GM18511 (cell line): ENCODE measurements around the gene DNAI2.

Experiments
- ATAC-seq: cut with Tn5 transposase; IDR thresholded peaks from one replicate; pipeline ENCODE4 v1.9.1; 2021; ENCODE audit warnings: mild to moderate bottlenecking, moderate library complexity; ENCODE audit not compliant: unreplicated experiment

DNAI2 gene

DNA sequence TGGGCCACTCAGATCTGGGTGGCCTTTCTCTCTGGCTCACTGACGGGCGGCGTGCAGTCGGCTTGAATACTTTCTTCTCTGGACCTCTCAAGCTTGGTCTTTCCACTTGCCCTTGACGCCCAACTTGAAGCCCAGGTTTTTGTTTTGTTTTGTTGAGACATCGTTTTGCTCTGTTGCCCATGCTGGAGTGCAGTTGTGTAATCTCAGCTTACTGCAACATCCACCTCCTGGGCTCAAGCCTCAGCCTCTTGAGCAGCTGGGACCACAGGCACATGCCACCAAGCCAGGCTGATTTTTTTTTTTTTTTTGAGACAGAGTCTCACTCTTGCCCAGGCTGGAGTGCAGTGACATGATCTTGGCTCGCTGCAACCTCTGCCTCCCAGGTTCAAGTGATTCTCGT lies 29.3 kb downstream of the DNAI2 start:
- ATAC-seq = no peak

DNA sequence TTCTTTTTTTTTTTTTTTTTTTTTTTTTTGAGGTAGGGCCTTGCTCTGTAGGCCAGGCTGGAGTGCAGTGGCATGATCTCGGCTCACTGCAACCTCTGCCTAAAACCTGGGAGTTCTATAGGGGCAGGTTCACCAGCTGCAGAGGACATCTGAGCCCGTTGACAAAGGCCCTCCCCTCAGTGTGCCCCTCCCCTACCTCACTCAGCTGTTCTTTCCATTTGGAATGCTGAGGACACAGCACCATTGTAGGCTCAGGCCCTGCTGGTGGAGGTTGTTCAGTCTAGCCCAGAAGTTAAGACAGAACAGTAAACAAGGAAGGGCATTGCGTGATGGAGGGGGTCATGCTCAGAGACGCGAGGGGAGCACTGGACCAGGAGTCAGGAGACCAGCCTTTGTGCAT lies 30.1 kb downstream of the DNAI2 start:
- no peak for ATAC-seq

GRCh38 chr17:74305865-74306654 lies 32.0 kb downstream of the DNAI2 start:
- ATAC-seq = no peak

DNA sequence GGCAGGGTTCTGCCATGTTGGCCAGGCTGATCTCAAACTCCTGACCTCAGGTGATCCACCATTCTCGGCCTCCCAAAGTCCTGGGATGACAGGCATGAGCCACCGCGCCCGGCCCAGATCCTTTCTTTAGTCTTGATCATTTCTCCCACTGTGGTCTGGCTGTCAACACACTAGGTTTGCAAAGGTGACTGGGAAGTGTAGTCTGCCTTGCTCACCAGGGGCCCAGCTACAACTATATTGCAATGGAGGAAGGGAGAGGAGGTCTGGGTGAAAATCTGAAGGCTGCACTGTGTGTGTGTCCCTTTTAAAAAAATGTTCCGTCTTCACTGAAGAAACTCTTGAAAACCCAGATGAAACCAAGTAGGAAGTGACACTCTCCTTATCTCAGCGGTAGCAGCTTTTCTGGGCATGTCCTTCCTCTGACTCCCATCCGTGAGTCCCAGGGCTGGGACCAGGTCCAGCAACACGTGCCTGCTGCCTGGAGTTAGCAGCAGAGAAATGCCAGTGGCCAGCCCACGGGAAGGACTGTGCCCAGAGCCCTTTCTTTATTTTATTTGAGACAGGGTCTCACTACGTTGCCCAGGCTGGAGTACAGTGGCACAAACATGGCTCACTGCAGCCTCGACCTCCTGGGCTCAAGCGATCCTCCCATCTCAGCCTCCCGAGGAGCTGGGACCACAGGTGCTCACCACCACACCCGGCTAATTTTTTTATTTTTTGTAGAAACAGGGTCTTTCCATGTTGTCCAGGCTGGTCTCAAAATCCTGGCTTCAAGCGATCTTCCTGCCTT lies 34.1 kb downstream of the DNAI2 start:
- ATAC-seq = no peak

DNA sequence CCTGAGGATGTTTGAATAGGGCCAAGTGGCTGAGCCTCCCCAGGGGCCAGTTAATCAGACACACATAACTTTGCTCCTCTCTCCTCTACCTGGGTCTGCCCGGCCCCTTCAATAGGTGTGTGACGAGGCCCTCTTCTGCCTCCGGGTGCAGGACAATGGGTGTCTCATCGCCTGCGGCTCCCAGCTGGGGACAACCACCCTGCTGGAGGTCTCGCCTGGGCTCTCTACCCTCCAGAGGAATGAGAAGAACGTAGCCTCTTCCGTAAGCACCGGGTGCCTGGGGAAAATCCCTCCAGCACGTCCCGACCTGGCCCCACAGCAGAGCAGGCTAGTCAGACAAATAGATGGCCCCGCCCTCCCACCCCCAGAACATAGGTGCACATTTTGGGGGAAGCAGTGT lies 35.9 kb downstream of the DNAI2 start:
- ATAC-seq = no peak

DNA sequence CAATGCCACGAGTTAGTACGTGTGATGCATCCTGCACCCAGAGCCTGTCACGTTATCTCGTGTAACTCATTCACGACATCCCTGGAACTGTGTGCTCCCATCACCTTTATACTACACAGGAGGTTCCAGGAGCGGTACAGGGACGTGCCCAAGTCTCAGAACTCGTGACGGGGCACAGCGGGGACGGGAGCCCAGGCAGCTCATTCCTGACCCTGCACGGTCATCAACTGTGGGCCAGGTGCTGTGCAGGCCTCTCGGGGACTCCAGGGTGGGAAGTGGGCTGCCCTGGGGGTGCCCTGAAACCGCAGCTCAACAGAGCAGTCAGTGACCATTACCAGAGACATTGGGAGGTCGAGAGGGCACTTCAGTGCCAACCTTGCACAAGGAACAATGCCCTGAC lies 40.8 kb downstream of the DNAI2 start:
- no peak for ATAC-seq

GRCh38 chr17:74316220-74316619 lies 42.2 kb downstream of the DNAI2 start:
- no peak for ATAC-seq

DNA sequence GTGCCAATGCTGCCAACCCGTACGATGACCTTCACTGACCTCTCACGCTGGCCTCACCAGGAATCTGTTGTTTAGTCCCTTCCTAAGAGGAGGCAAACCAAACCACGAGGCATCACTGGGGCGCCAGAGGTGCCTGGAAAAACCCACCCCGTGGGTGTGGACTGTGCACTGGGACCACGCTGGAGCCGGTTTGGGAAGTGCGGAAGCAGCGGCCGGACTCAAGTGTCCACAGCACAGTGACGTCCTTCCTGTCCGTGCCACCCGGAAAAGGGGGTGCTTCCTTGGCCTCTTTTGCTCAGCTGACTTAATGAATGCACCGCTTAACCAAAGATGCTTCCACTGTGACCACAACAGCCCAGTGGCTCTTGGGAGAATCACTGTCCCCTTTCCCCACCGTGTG lies 43.0 kb downstream of the DNAI2 start:
- ATAC-seq = no peak

DNA sequence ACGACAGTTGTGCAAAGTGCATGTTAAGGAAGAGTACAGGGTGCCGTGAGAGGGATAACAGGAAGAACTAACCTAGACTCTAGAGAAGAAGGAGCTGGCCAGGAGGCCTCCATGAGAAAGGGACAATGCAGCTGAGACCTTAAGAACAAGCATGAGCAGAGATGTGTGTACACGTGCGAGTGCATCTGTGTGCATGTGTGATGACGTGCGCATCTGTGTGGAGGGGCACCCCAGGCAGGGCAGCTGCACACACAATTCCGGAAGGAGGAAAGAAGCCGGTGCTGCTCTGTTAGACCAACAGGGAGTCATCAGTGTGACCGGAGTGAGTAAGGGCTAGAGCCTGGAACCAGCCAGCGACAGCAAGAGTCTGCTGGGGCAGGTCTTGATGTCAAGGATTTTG lies 44.4 kb downstream of the DNAI2 start:
- ATAC-seq = no peak

DNA sequence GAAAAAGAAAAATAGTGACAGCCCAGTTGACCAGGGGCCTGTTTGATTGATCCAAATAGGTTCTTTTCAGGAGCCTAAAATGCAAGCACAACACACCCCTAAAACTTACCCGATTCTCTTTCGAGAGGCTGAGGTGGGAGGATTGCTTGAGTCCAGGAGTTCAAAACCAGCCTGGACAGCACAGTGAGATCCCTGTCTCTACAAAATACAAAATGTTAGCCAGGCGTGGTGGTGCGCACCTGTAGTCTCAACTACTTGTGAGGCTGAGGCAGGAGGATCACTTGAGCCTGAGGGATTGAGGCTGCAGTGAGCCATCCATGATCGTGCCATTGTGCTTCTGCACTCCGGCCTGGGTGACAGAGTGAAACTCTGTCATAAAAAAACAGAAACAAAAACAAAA lies 50.5 kb downstream of the DNAI2 start:
- ATAC-seq = no peak

DNA sequence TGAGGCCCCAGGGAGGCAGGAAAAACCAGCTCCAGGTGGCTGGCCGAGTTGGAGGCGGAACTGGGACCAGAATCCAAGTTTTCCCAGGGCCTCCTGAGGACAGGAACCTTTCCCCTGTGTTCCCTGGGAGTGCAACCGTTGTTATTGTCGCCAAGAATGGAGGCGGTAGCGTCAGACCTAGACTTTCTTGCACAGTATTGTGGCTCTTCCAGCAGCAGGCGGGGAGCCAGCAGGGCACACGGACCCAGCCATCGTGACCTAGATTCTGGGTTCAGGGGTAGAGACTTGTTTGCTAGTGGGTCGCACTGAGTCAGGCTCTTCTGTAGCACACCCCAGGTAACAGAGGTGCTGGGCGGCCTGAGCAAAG lies 51.3 kb downstream of the DNAI2 start:
- ATAC-seq = no peak

- ATAC-seq = peak; percentile 66
Observed at GRCh38 chr17:74325743-74326379, 51.8 kb downstream of the DNAI2 start, which contains the start of gene KIF19. TSS of gene KIF19 (plus strand) at chr17:74326226. CDS start at chr17:74326350, 124 bp downstream.

- ATAC-seq = no peak
Observed at GRCh38 chr17:74326506-74326905, 52.5 kb downstream of the DNAI2 start.

GRCh38 chr17:74328487-74328886 lies 54.5 kb downstream of the DNAI2 start:
- ATAC-seq = no peak

- no peak for ATAC-seq
Observed at GRCh38 chr17:74329378-74329777, 55.3 kb downstream of the DNAI2 start.

GRCh38 chr17:74330446-74330845 lies 56.4 kb downstream of the DNAI2 start:
- no peak for ATAC-seq

GRCh38 chr17:74332017-74332650 lies 58.1 kb downstream of the DNAI2 start:
- no peak for ATAC-seq

DNA sequence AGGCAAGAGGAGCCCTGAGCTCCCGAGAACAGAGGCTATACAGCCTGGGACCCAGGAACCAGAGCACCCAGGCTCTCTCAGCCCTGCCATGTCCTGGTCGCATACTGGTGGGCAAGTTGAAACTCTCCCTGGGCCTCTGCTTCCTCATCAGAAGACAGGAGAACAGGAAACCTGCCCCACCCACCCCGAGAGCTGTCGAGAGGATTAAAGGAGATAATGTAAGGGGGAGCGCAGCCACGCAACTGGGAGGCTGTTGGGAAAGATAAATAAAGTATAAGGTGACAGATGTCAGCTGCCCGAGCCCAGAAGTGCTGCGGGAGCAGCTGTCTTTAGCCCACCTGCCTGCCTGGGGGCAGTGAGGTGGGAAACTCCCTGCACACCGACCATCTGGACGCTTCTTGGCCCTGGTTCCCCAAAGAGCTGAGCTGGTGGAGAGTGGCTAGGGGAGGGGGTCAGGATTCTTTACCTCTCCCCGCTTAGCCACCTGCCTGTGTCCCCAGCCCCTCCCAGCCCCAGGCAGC lies 58.8 kb downstream of the DNAI2 start:
- ATAC-seq = no peak

DNA sequence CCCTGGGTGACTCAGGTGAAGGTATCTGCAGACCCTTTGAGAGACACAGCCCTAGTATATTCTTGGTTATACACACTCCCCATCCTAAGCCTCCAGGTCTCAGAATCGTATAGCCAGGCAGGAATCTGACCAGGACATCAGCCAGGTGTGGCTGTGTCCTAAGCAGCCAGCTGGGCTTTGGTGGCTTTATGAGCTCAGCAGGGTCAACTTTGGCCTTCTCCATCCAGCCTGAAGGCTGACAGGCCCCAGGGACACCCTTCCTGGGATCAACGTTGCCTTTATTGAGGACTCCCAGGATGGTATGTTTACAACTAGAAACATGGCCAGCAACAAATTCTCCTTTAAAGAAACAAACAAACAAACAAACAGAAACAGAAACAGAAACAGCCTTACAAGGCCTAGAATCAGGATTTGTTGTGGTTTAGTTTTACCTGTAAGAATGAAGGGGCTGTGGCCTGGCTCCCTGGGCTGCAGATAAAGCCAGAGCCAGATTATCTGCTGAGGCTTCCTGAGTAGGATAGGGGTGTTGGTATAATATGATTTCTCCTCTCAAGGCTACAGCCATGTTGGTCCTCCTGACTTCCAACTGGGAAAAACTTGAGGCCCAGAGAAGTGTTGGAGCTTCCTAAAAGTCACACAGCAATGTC lies 60.5 kb downstream of the DNAI2 start:
- no peak for ATAC-seq

GRCh38 chr17:74335529-74336062 lies 61.6 kb downstream of the DNAI2 start:
- ATAC-seq = no peak
